ENCODE measurements around the gene GAMT. TPM values are rescaled to one million over a fixed set of nuclear protein-coding genes. Genes with fewer than 3 reads are reported as not detected.

The GAMT gene
- total RNA-seq, 2 donors from 2014 or later, result 9.0 to 9.9 TPM

GRCh38 chr19:1429750-1430149 lies 28.4 kb upstream of the GAMT start:
- ATAC-seq, result no peak
- H3K36me3 Mint-ChIP-seq (ENCODE audit: low read depth), result no peaks in the 10 kb centered on the region

DNA sequence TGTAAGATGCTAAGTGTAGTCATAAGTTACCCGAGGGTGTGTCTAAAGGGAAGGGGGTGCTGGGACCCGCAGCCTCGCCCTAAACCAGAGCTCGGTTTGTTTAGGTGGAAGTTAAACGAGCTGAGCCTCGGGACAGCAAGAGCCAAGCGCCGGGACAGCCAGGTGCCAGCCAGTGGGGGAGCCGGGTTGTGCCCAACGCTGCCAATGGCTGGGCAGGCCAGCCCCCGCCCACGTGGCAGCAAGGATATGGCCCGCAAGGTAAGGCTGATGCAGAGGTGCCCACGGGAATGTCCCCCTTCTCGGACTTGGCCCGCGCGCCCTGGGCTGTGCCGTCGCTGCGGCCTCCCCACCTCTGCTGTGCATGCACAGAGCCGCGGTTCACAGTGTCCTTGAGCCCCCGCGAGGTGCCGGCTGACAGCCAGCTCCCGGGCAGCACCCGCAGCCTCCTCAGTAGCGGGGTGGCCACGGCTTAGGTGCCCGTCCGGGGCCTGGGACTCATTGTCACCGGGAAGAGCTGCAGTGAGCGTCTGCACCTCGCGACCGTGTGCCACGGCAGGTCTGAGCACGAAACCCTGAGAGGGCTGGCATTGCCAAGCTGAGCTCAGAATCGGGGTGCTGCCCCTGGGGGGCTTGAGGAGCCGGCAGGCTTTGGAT lies 27.5 kb upstream of the GAMT start:
- no peak for ATAC-seq
- Mint-ChIP-seq H3K4me1 (no peaks in the 10 kb centered on the region), H3K4me3 (no peak overlapping the region), H3K36me3 (ENCODE audit: low read depth) (no peaks in the 10 kb centered on the region), H3K27ac (peak overlapping the region; percentile 11), H3K27me3 (no peaks in the 10 kb centered on the region)
- no peak for DNase-seq
- H3K9me3 ChIP-seq (ENCODE audit: control insufficient read depth, low read length, poor library complexity, severe bottlenecking), result no peaks in the 10 kb centered on the region

More at GRCh38 chr19:1429750-1430149, 28.4 kb upstream of the GAMT start:
- no peaks in the 10 kb centered on the region for H3K4me1 Mint-ChIP-seq
- no peak overlapping the region for H3K4me3 Mint-ChIP-seq
- no peaks in the 10 kb centered on the region for H3K9me3 ChIP-seq (ENCODE audit: control insufficient read depth, low read length, poor library complexity, severe bottlenecking)
- DNase-seq, result no peak
- peak overlapping the region; percentile 79 for H3K27ac Mint-ChIP-seq
- no peaks in the 10 kb centered on the region for H3K27me3 Mint-ChIP-seq

GRCh38 chr19:1427221-1427920 lies 26.0 kb upstream of the GAMT start:
- no peaks in the 10 kb centered on the region for H3K9me3 ChIP-seq (ENCODE audit: control insufficient read depth, low read length, poor library complexity, severe bottlenecking)
- peaks cover 3% of the 10 kb centered on the region for H3K4me1 Mint-ChIP-seq
- peaks cover 9% of the 10 kb centered on the region for H3K36me3 Mint-ChIP-seq (ENCODE audit: low read depth)
- DNase-seq (no peak), ATAC-seq (no peak)
- no peaks in the 10 kb centered on the region for H3K27me3 Mint-ChIP-seq
- H3K4me3 Mint-ChIP-seq, result no peak overlapping the region
- no peak overlapping the region for H3K27ac Mint-ChIP-seq

DNA sequence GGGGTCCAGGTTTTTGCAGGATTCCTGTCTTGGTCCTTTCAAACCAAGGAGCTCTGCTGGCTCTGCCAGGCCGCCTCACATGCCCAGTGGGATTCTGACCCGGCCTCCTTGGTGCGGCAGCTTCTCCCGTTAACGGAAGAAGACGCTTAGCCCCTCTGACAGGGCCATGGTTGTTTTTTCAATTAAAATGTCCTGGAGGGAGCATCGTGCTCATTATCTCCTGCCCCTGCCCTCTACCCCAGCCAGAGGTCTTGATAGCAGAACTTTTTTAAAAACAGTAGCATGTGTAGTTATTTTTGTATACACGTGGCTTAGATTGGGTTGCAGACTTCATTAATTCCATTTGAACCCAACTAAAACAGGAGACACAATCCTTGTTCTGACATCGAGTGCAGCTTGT lies 25.4 kb upstream of the GAMT start:
- Mint-ChIP-seq H3K27ac (no peak overlapping the region), H3K27me3 (no peaks in the 10 kb centered on the region), H3K36me3 (ENCODE audit: low read depth) (peaks cover 9% of the 10 kb centered on the region), H3K4me1 (peaks cover 3% of the 10 kb centered on the region), H3K4me3 (no peak overlapping the region)
- ATAC-seq, result no peak
- DNase-seq, result no peak
- no peaks in the 10 kb centered on the region for H3K9me3 ChIP-seq (ENCODE audit: control insufficient read depth, low read length, poor library complexity, severe bottlenecking)

GRCh38 chr19:1425902-1426301 lies 24.6 kb upstream of the GAMT start:
- Mint-ChIP-seq H3K36me3 (ENCODE audit: low read depth) (peaks cover 9% of the 10 kb centered on the region), H3K27me3 (no peaks in the 10 kb centered on the region), H3K27ac (no peak overlapping the region), H3K4me1 (peaks cover 3% of the 10 kb centered on the region), H3K4me3 (no peak overlapping the region)
- H3K9me3 ChIP-seq (ENCODE audit: control insufficient read depth, low read length, poor library complexity, severe bottlenecking), result no peaks in the 10 kb centered on the region
- ATAC-seq (no peak), DNase-seq (no peak)

- H3K4me1 Mint-ChIP-seq, result peaks cover 3% of the 10 kb centered on the region
- no peaks in the 10 kb centered on the region for H3K9me3 ChIP-seq (ENCODE audit: control insufficient read depth, low read length, poor library complexity, severe bottlenecking)
- H3K36me3 Mint-ChIP-seq (ENCODE audit: low read depth), result peaks cover 9% of the 10 kb centered on the region
- peak overlapping the region; percentile 11 for H3K27ac Mint-ChIP-seq
- H3K4me3 Mint-ChIP-seq, result no peak overlapping the region
- no peaks in the 10 kb centered on the region for H3K27me3 Mint-ChIP-seq
- no peak for DNase-seq
- no peak for ATAC-seq
Observed at GRCh38 chr19:1425102-1425837, 23.9 kb upstream of the GAMT start.

- ATAC-seq (no peak), DNase-seq (no peak)
- H3K4me3 Mint-ChIP-seq, result no peak overlapping the region
- H3K27ac Mint-ChIP-seq, result no peak overlapping the region
- peaks cover 9% of the 10 kb centered on the region for H3K36me3 Mint-ChIP-seq (ENCODE audit: low read depth)
- peaks cover 3% of the 10 kb centered on the region for H3K4me1 Mint-ChIP-seq
- no peaks in the 10 kb centered on the region for H3K9me3 ChIP-seq (ENCODE audit: control insufficient read depth, low read length, poor library complexity, severe bottlenecking)
- no peaks in the 10 kb centered on the region for H3K27me3 Mint-ChIP-seq
Observed at GRCh38 chr19:1424192-1424955, 23.0 kb upstream of the GAMT start.

GRCh38 chr19:1423436-1424191 lies 22.3 kb upstream of the GAMT start:
- no peaks in the 10 kb centered on the region for H3K9me3 ChIP-seq (ENCODE audit: control insufficient read depth, low read length, poor library complexity, severe bottlenecking)
- ATAC-seq (no peak), DNase-seq (no peak)
- H3K4me1 Mint-ChIP-seq, result peaks cover 3% of the 10 kb centered on the region
- H3K4me3 Mint-ChIP-seq, result no peak overlapping the region
- H3K27me3 Mint-ChIP-seq, result no peaks in the 10 kb centered on the region
- peak overlapping the region; percentile 70 for H3K27ac Mint-ChIP-seq
- peaks cover 9% of the 10 kb centered on the region for H3K36me3 Mint-ChIP-seq (ENCODE audit: low read depth)

DNA sequence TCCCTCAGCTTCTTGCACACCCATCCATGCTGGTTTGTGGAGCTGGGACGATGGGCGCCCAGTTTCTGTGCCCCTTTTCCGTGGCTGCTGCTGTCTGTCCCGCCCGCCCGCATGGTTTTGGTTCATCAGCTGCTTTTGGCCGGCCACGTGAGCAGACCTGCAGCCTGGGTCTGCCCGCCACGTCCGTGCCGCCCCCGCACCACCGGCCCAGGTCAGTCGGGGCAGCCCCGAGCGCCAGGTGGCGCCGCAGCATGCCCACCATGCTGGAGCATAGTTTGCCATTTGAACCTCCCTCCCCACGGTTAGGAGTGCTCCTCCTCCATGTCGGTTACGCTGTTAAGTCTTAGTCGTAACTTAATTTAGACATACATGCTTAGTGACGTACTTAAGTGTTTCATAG lies 21.6 kb upstream of the GAMT start:
- peaks cover 3% of the 10 kb centered on the region for H3K4me1 Mint-ChIP-seq
- H3K27me3 Mint-ChIP-seq, result no peaks in the 10 kb centered on the region
- ATAC-seq (no peak), DNase-seq (no peak)
- peaks cover 9% of the 10 kb centered on the region for H3K36me3 Mint-ChIP-seq (ENCODE audit: low read depth)
- no peaks in the 10 kb centered on the region for H3K9me3 ChIP-seq (ENCODE audit: control insufficient read depth, low read length, poor library complexity, severe bottlenecking)
- H3K27ac Mint-ChIP-seq, result peak overlapping the region; percentile 70
- H3K4me3 Mint-ChIP-seq, result no peak overlapping the region

- Mint-ChIP-seq H3K4me3 (no peak overlapping the region), H3K27me3 (no peaks in the 10 kb centered on the region), H3K27ac (peak overlapping the region; percentile 70), H3K36me3 (ENCODE audit: low read depth) (peaks cover 9% of the 10 kb centered on the region), H3K4me1 (peaks cover 6% of the 10 kb centered on the region)
- DNase-seq (no peak), ATAC-seq (no peak)
- no peaks in the 10 kb centered on the region for H3K9me3 ChIP-seq (ENCODE audit: control insufficient read depth, low read length, poor library complexity, severe bottlenecking)
Observed at GRCh38 chr19:1422360-1422759, 21.0 kb upstream of the GAMT start.

DNA sequence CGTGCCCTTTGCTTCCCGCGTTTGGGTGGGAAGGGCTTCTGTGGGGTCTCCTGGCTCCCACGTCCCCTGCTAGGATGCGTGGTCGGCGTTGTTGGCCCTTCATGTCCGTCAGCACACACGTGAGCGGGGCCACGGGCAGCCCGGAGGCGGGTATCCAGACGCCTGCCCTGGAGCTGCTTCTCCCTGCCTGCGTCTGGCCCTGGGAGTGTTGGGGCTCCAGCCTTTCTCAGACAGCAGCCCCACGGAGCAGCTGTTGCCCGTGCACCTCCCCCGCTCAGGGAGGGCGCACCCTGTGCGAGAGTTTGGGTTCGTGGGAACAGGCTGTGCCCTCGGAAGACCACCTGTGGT lies 20.6 kb upstream of the GAMT start:
- ATAC-seq, result no peak
- DNase-seq, result no peak
- Mint-ChIP-seq H3K4me1 (peaks cover 10% of the 10 kb centered on the region), H3K27me3 (no peaks in the 10 kb centered on the region), H3K4me3 (no peak overlapping the region), H3K36me3 (ENCODE audit: low read depth) (peaks cover 9% of the 10 kb centered on the region), H3K27ac (no peak overlapping the region)
- no peaks in the 10 kb centered on the region for H3K9me3 ChIP-seq (ENCODE audit: control insufficient read depth, low read length, poor library complexity, severe bottlenecking)

GRCh38 chr19:1421218-1421957 lies 20.0 kb upstream of the GAMT start:
- no peak for ATAC-seq

More at GRCh38 chr19:1421218-1421957, 20.0 kb upstream of the GAMT start:
- Mint-ChIP-seq H3K27ac (no peak overlapping the region), H3K27me3 (no peaks in the 10 kb centered on the region), H3K4me3 (no peak overlapping the region), H3K4me1 (peaks cover 13% of the 10 kb centered on the region), H3K36me3 (ENCODE audit: low read depth) (peaks cover 9% of the 10 kb centered on the region)
- H3K9me3 ChIP-seq (ENCODE audit: control insufficient read depth, low read length, poor library complexity, severe bottlenecking), result no peaks in the 10 kb centered on the region
- no peak for DNase-seq
